GM21447 (cell line): ENCODE results near the gene TNFRSF8.
A peak's percentile ranks its signal among the peaks of the same experiment; 100 is the strongest.

Experiments used
- ATAC-seq: cut with Tn5 transposase; IDR thresholded peaks from one replicate; pipeline ENCODE4 v1.9.1; 2021; ENCODE audit not compliant: unreplicated experiment

Gene TNFRSF8

DNA sequence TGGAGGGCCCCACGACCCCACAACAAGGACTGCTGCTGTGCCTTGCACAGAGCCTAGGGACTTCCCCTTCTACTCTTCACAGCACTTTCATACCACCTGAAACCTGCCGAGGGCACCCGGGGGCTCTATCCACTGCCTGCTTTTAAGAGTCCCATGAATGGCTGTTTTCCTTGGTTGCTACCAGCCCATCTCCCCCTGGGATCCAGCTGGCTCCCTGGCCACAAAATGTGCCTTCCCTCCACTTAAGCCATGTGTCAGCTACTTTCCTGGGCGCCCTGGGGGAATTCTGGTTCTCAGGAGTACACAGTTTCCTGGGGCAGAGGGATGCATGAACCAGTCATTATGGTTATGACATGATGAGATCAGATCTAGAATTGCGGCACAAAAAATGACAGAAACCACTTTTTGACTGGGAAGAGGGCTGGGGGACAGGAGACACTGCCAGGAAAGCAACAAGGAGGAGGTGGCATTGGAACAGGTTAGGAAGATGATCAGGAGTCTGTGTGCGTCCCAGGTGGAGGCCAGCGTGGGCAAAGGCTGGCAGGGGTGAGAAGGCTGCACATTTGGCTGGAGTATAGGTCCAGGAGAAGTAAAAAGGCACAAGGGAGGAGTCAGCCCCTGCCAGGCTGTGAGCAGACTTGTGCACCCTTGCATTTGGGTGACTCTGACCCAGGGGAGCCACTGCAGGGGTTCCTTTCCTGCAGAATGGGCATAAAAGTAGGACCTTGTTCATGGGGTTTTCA is 3.2 kb upstream of the TNFRSF8 start:
- no peak for ATAC-seq

DNA sequence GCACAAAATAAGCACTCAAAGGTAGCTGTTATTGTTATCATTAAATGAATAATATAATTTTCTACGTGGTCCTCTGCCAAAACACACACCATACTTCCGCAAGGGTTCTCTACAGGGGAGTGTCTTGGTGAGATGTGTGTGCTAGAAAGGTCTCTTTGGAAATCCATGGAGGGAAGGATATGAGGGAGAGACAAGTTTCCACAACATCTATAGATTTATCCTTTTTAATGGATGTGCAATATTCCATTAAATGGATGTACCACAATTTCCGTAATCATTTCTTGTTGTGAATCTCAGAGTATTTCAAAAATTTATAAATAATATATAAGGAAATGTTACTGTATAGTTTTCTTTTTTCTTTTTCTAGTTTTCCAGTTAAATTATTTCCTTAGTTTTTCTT is 2.6 kb upstream of the TNFRSF8 start:
- ATAC-seq = no peak

DNA sequence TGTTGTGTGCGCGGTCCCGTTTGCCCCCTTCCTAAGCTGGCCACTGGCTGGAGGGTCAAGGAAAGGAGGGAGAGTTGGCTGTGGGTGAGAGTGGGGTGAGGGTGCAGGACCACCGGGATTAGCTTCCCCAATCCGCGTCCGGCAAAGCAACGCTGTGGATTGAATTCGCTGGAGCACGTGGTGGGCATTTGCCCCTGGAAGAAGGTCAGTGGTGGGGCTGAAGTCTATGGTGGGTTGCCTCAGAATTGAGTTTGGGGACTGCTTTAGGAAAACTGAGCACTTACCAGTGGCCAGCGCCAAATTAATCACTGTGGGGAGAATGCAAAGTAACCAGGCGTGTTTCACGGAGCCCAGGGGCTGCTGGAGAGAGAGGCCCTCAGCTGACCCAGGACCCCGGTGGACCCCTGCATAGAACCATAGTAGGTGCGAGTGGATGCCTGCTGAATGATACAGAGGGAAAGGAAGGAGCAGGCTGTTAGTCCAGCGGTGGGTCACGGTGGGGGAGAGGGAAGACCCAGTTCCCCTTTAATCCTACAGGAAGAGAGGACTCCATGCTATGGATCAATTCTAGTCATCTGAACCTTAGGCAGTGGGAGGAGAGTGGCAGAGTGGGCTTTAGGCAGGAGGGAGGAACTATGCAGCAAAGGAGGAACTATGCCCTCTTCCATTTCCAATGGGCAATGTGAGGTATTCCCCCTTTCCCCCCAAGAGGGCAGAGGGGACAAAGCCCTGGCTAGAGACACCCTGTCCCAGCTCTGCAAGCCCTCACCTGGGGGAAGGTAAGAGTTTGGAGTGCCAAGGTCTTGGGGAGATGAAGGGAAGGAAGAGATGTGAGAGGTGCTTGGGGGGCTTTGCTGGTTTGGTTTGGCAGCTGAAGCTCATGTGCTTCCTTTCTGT is 1.2 kb downstream of the TNFRSF8 start:
- no peak for ATAC-seq

DNA sequence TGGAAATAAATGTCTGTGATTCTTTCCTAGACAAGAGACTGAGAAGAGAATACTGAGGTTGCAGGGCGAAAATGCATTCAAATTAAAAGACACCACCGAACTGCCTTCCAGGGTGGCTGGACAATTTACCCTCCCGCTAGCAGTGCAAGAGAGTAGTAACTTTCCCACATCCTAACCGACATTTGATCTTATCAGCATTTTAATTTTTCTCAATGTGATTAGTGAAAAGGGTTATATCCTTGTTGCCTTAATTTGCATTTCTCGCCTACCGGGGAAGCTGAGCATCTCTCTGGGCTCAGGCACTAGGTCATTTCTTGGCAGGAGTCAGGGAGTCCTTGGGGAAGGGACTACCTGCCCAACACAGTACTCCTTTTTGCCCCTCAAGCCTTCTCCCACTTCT is 2.8 kb downstream of the TNFRSF8 start:
- no peak for ATAC-seq

DNA sequence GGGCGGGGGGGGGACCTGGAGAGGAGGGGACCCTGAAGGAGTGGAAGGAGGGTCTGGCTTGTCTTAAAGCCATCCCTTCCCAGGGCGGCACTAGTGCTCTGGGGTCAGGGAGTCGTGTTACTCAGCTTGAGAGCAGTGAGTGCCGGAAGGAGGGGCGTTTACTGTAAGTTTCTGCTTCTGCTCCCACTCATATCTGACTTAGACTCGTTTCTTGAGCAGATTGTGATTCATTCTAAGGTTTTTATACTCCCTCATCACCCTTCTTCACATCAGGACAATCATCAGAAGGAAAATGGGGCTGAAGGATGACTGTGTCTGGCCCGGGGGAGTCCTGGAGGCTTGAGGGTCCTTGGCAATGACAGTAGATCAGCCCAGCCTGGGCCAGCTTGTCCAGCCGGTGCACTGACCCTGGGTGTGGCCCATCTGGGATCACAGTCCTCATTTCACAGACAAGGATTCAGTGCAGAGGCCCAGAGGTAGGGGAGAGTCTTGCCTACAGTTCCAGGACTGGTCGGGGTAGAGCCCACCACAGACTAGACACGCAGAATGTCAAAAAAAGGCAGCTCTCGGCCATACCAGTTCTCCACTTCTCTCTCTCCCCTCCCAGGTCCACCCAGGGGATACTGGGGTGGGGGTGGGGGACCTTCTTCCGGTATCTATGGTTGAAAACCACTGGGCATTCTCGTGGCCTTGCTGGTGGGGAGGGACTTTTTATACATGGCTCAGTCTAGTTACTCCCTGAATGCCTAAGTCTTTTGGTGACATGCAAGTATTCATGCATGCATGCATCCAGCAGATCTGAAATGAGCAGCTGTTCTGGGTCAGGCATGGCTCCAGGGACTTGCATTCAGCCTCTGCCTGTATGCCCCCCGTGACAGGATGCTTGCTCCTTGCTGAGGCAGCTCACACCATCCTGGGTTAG is 5.1 kb downstream of the TNFRSF8 start:
- ATAC-seq = peak; percentile 46

DNA sequence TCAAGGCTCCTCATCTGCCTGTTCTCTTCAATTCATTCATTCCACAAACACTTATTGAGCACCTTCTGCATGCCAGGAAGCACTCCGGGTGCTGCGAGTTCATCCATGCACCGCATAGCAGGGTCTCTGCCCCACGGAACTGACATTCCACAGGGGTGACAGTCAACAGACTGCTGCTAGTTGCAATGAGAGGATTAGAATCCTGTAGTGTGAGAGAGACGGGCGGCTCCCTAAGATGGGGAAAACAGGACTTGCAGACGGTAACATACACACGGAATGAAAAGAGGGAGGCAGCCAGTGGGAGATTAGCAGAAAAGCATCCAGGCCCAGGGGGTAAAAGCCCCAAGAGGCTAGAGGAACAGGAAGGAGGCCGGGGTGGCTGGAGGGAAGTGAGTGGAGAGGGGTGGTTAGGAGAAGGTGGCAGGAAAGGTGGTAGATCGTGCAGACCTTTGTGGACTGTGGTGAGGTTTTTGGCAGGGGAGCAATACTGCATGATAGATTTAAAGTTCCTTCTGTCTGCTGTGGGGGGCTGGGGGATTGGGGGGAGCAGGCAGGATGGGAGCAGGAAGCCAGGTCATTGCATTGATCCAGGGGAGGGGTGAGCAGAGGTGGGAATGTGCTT is 6.6 kb downstream of the TNFRSF8 start:
- no peak for ATAC-seq

DNA sequence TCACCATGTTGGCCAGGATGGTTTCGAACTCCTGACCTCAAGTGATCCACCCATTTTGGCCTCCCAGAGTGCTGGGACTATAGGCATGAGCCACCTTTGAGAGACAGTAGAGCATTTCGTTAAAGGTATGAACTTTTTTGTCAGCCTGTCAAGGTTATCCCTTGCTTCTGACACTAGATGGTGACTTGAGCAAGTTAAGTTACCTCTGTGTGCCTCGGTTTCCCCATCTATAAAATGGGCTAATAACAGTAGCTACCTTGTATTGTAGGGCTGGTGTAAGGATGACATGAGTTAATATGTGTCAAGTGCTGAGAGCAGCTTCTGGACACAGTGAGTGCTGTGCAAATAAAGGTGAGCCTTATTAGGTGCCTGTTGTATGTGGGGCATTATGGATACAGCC is 8.8 kb downstream of the TNFRSF8 start:
- no peak for ATAC-seq

DNA sequence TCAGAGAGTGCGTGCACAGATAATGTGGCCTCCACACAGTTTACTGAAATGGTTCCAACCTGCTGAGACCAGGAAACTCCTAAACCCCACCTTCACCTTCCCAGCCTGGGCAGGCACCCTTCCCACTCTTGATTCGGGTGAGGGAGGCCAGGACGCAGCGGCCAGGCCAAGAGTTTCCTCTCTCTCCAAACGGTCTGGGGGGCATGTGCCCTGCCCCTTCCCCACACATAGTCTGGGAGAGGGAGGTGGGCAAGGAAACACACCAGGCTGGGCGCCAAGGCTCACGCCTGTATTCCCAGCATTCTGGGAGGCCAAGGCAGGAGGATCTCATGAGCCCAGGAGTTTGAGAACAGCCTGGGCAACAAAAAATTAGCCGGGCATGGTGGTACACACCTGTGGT is 9.6 kb downstream of the TNFRSF8 start:
- ATAC-seq = no peak

DNA sequence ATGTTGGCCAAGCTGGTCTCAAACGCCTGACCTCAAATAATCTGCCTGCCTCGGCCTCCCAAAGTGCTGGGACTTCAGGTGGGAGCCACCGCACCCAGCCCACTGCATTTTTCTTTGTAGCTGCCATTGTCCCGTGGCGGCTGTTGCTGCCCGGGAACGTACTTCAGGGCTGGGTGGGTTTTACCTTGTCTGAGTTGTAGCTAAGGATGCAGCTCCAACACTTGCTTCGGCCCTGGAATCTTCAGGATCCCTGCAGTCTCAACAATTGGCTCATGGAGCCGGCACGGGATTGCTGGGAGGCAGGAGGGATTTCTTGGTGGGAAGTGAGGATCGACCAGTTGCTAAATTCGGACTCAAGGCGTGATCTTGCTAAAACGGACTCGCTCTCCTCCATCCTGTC is 10.7 kb downstream of the TNFRSF8 start:
- ATAC-seq = no peak

DNA sequence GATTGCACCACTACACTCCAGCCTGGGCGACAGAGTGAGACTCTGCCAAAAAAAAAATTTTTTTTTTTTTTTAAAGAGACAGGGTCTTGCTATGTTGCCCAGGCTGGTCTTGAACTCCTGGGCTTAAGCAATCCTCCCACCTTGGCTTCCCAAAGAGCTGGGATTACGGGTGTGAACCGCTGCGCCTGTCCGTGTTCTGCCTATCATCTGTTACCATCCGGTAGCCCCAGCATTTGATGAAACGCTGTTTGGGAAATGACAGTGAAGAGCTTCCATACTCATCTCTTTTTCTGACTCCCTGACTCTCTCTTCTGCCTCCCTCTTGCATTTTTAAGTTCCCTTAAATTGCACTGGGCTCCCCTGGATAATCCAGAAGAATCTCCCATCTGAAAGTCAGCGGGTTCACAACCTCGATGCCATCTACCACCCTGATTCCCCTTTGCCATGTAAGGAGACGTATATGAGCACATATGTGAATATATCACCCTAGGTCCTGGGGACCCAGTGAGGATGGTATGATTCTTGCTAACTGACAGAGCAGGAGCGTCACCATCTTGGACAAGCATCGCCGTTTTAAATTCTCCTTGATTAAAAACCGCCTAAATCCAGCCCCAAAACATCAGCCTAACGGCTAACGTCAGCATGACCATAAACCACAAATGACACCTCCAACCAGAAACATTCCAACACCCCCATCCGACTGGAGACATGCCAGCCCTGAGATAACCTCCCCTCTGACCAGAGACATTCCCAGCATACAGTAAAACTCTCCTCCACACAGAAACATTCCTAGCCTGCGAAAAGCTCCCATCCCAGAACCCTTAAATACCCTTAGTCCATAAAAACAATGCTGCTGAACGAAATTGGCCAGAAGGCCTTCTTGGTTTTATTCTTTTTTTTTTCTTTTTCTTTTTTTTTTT is 12.4 kb downstream of the TNFRSF8 start:
- ATAC-seq = no peak

DNA sequence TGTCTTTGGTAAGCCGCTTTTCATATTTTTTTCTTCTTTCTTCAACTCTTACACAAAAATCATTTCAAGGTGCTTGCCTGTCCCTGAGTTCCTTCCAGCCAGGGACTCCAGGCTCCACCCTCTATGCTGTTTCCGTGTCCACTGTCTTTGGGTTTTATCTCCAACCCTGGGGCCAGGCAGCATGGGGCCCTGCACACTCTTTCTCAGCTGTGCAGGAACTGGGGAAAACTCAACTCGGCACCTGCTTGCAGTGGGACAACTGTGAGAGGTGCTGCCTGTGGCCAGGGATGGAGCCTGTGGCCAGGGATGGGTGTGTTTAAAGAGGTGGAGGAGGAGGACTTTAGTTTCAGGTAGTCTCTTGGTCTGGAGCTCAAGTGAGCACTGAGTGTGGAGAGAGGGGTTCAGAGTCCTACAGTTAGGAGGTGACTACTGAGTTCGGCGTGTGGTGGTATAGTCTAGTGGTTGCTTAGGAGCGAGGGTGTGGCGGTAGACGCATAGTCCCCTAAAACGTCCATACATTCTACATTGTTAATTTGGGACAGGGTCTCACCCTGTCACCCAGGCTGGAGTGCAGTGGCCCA is 13.4 kb downstream of the TNFRSF8 start:
- ATAC-seq = no peak

DNA sequence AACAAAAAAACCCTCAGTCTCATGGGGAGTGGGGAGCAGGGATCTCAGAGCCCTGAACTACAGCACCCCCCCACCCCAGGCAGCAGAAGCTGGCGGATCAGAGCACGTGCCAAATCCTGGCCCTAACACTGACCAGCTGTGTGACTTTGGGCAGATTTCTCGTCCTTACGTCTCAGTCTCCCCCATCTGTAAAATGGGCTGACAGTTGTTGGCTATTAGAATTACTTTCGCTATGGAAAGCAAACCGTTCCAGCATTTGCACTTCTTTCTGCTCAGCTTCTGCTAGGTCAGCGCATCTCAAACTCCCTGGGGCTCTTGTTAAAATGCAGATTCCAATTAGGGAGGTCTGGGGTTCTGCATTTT is 15.5 kb downstream of the TNFRSF8 start:
- ATAC-seq = no peak

DNA sequence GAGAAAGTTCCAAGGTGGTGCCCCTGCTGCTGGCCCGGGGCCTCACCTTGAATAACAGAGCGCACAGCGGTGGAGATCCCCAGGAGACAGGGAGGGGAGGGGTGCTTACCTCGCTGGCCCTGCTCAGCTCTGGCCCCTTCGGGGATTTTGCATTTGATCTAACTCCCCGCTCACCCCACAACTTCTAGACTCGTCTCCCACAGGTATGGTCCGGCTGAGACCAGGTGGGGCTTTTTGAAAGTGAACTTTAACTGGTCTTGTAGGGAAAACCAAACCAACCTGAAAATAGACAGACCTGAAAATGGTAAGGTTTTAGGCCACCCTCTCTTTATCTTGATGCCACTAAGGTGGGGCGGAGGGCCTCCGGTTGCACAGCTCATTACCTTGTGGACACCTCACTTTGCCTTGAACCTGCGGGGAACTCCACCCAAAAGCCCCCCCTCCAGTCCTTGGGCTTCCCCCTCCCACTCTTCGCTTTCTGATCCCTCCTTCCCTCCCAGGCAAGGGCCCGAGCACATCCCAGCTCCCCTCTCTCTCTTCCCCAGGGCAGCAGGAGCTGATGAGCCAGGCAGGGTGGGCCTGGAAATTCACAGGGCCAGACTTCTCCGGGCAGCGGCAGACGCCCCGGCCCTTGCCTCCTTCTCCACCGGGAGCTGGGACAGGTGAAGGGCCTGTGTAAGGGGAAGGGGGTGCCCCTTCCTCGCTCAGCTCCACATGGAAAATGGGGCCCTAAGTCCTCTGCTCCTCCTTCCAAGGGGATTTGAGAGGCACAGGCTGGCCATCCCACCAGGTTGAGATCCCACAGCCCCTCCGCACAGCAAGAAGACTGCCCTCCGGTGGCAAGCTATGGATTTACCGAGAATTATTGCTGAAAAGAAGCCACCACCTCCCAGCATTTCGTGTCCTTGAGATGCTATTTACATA is 16.1 kb downstream of the TNFRSF8 start:
- ATAC-seq = peak; percentile 51

DNA sequence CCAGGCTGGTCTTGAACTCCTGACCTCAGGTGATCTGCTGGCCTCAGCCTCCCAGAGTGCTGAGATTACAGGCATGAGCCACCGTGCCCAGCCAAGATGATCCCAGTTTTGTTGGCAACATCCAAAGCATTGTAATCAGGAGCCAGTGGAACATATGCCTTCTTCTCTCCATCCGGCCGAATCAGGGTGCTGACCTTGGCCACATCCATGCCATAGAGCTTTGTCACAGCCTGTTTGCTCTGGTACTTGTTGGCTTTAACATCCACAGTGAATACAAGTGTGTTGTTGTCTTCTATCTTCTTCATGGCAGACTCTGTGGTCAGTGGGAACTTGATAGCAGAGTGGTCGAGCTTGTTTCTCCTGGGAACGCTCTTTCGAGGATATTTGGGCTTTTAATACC is 17.1 kb downstream of the TNFRSF8 start:
- no peak for ATAC-seq

DNA sequence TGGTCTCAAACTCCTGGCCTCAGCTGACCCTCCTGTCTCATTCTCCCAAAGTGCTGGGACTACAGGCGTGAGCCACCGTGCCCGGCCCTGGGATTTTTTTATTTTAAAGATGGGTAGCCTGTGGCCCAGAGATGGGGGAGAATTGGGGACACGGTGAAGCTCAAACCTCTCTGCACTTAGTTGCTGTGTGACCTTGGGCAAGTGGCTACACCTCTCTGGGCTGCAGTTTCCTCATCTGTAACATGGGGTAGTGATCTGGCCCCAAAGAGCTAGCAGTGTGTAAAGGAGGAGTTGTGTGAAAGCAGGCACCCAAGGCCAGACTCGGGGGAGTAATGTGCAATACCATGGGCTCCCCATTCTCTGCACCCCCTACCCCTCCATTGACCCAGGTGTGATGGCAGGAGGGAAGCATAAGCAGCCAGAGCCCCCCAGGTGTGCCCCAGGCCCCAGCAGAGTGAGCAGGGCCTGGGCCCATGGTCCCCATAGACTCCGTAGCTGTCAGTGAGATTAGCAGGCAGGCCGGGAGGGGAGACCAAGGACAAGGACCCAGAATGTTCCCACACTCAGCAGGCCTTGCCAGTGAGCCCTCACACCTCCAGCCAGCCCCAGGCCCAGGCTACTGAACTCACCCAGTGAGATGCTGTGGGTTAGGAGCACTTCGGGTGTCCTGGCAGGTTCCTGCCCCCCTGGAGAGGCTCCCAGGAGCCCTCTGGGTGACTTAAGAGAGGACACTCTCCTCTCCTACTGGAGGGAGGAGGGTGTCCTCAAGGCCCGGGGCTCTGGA is 17.9 kb downstream of the TNFRSF8 start:
- ATAC-seq = no peak

DNA sequence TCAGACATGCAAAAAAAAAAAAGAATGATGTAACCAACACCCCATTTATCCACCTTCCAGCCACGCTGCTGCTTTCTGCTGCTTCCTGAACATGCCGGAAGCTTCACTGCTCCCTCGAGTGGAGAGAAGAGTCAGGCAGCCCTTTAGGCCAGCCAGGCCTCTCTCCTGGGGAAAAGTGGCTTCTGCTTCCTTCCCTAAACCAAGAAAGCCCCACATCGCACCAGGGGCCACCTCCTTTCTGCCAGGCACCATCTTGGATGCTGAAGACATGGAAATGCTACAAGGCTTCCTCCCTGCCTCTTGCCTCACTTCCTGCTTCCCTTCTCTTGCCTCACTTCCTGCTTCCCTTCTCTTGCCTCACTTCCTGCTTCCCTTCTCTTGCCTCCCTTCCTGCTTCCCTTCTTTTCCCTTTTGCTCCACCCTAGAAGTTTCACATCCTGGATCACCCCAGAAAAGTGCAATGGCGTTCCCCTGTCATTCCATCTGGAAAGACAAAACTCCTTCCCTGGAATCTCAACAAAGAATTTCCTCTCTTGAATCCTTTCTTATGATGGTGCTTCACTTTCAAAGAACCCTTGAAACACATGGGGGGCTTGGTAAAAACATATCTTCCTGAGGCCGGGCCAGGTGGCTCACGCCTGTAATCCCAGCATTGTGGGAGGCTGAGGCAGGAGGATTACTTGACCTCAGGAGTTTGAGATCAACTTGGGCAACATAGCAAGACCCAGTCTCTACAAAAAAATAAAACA is 18.7 kb downstream of the TNFRSF8 start:
- no peak for ATAC-seq

DNA sequence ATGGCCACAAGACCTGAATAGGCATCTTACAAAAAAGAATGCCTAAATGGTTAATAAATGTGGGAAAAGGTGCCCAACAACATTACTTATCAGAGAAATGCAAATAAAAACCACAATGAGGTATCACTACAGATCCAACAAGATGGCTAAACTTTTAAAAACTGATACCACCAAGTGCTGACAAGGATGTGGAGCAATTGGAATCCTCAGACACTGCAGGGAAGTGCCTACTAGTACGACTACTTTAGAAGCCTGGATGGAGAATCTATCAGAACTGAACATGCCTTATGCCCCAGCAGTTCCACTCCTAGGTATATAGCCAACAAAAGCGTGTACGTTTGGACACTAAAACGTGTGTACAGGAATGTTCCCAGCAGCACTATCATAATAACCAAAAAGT is 19.9 kb downstream of the TNFRSF8 start:
- ATAC-seq = no peak
